Lower leg skin (tissue), 3 donors: Measurements from ENCODE around the gene PACSIN2.

ENCODE experiments used
- CTCF ChIP-seq, 3 donors: fragments of 450-650 bp; IDR thresholded peaks; one replicate each; pipeline ENCODE4 v1.5.1; 2016; ENCODE audit warnings: antibody characterized with exemption in 3 of 3, mild to moderate bottlenecking in 3 of 3, moderate library complexity in 2 of 3
- POLR2A ChIP-seq, 2 donors: fragments of 450-650 bp; IDR thresholded peaks; one replicate each; pipeline ENCODE4 v1.6.1; 2016 to 2017; ENCODE audit warnings: antibody characterized with exemption in 2 of 2, mild to moderate bottlenecking in 1 of 2, moderate library complexity in 1 of 2

GRCh38 chr22:42947211-42947990 lies 67.5 kb downstream of the PACSIN2 start:
- TF ChIP-seq CTCF (IDR thresholded peaks at IDR 0.05) (no peak), POLR2A (IDR thresholded peaks at IDR 0.05) (no peak)
